DND-41 (cell line): ENCODE results near the gene DNAH12.
"Not testable (repeated sequence)": the region's sequence is repeated elsewhere in the genome, so short reads cannot be mapped to it uniquely, and the experiment has no call there.

Experiments
- ATAC-seq: fragments of 200-7000 bp; cut with Tn5 transposase; 3 replicates; pipeline ENCODE4 v1.9.1; 2021; ENCODE audit warnings: low read depth; ENCODE audit not compliant: insufficient read depth
- DNase-seq: peaks from one replicate; pipeline ENCODE4 v3.0.0-alpha.2; 2020
- H2AFZ ChIP-seq: 2 replicates; pipeline ENCODE4 v1.6.0; 2012; ENCODE audit warnings: low read depth, low read length
- H3K27ac ChIP-seq: 2 replicates; pipeline ENCODE4 v1.5.1; 2012; ENCODE audit warnings: low read length, inconsistent platforms
- H3K27me3 ChIP-seq: fragments of 200-600 bp; sonication (generic); 2 replicates; pipeline ENCODE4 v1.6.0; 2012; ENCODE audit warnings: low read length, mild to moderate bottlenecking, inconsistent platforms; ENCODE audit not compliant: insufficient read depth, poor library complexity
- H3K36me3 ChIP-seq: 2 replicates; pipeline ENCODE4 v1.5.1; 2012; ENCODE audit warnings: low read length, inconsistent platforms; ENCODE audit not compliant: insufficient read depth
- H3K4me1 ChIP-seq: 2 replicates; pipeline ENCODE4 v1.5.1; 2012; ENCODE audit warnings: mild to moderate bottlenecking, low read length; ENCODE audit not compliant: insufficient read depth
- H3K4me2 ChIP-seq: 2 replicates; pipeline ENCODE4 v1.6.0; 2012; ENCODE audit warnings: mild to moderate bottlenecking, moderate library complexity, low read length, inconsistent platforms; ENCODE audit not compliant: insufficient read depth
- H3K4me3 ChIP-seq, 2 experiments: fragments of 200-600 bp in 1 of 2; shearing (Covaris generic) in 1 of 2; 2 replicates each; pipeline ENCODE4 v1.5.1; 2012 to 2016; ENCODE audit warnings: inconsistent platforms in 2 of 2, low read length in 2 of 2, mild to moderate bottlenecking in 2 of 2, low read depth in 1 of 2, moderate library complexity in 1 of 2
- H3K79me2 ChIP-seq: 2 replicates; pipeline ENCODE4 v1.6.0; 2012; ENCODE audit warnings: low read length, inconsistent platforms; ENCODE audit not compliant: insufficient read depth
- H3K9ac ChIP-seq: 2 replicates; pipeline ENCODE4 v1.6.0; 2012; ENCODE audit warnings: low read depth, mild to moderate bottlenecking, inconsistent platforms, low read length, moderate library complexity
- H3K9me3 ChIP-seq: 2 replicates; pipeline ENCODE4 v1.5.1; 2012; ENCODE audit warnings: low read length, moderate library complexity, mild to moderate bottlenecking, inconsistent platforms; ENCODE audit not compliant: insufficient read depth, severe bottlenecking
- H4K20me1 ChIP-seq: 2 replicates; pipeline ENCODE4 v1.6.0; 2012; ENCODE audit warnings: low read length; ENCODE audit not compliant: insufficient read depth
- CTCF ChIP-seq: IDR thresholded peaks from 2 replicates; pipeline ENCODE4 v1.5.1; 2012; ENCODE audit warnings: borderline replicate concordance, low read length, moderate library complexity, mild to moderate bottlenecking; ENCODE audit not compliant: poor library complexity, severe bottlenecking; ENCODE audit errors: extremely low read depth
- EZH2 ChIP-seq: IDR thresholded peaks from 3 replicates; pipeline ENCODE4 v1.6.1; 2012; ENCODE audit warnings: borderline replicate concordance, low read depth, mild to moderate bottlenecking, moderate library complexity, low read length, inconsistent platforms; ENCODE audit not compliant: severe bottlenecking

Gene DNAH12

GRCh38 chr3:57309769-57310360 lies 234.3 kb downstream of the DNAH12 start:
- Histone ChIP-seq H4K20me1 (no peaks in the 10 kb centered on the region), H3K9ac (no peak overlapping the region), H3K4me3 (no peak overlapping the region), H3K27ac (no peak overlapping the region), H3K9me3 (no peaks in the 10 kb centered on the region), H3K4me2 (no peak overlapping the region), H3K27me3 (peaks cover 17% of the 10 kb centered on the region), H2AFZ (no peak overlapping the region), H3K36me3 (no peaks in the 10 kb centered on the region), H3K79me2 (no peaks in the 10 kb centered on the region), H3K4me1 (no peaks in the 10 kb centered on the region)
- no peak for DNase-seq
- no peak for TF ChIP-seq EZH2
- TF ChIP-seq CTCF: no peak
- ATAC-seq: no peak

GRCh38 chr3:57303520-57303919 lies 240.6 kb downstream of the DNAH12 start:
- H3K4me1 ChIP-seq, H4K20me1 ChIP-seq, H2AFZ ChIP-seq, H3K36me3 ChIP-seq, H3K27me3 ChIP-seq, H3K27ac ChIP-seq, ATAC-seq, H3K4me2 ChIP-seq, H3K9ac ChIP-seq, H3K79me2 ChIP-seq, H3K9me3 ChIP-seq, DNase-seq, H3K4me3 ChIP-seq: not testable (repeated sequence)

GRCh38 chr3:57298041-57298440 lies 246.1 kb downstream of the DNAH12 start:
- Histone ChIP-seq H3K4me2 (no peak overlapping the region), H2AFZ (no peak overlapping the region)
- no peak for TF ChIP-seq EZH2
- no peak for TF ChIP-seq CTCF

GRCh38 chr3:57292897-57293526 lies 251.1 kb downstream of the DNAH12 start:
- TF ChIP-seq CTCF (no peak), EZH2 (no peak)
- DNase-seq: no peak
- no peaks in the 10 kb centered on the region for H3K9me3 ChIP-seq

More at GRCh38 chr3:57298041-57298440, 246.1 kb downstream of the DNAH12 start:
- Histone ChIP-seq H3K9me3 (no peaks in the 10 kb centered on the region), H3K79me2 (no peaks in the 10 kb centered on the region), H3K4me1 (no peaks in the 10 kb centered on the region), H3K9ac (no peak overlapping the region), H3K27me3 (peaks cover 14% of the 10 kb centered on the region), H3K27ac (no peak overlapping the region), H3K4me3 (no peak overlapping the region), H4K20me1 (no peaks in the 10 kb centered on the region), H3K36me3 (no peaks in the 10 kb centered on the region)
- ATAC-seq (no peak), DNase-seq (no peak)

More at GRCh38 chr3:57292897-57293526, 251.1 kb downstream of the DNAH12 start:
- Histone ChIP-seq H3K27ac (no peak overlapping the region), H2AFZ (no peak overlapping the region), H3K79me2 (no peaks in the 10 kb centered on the region), H3K36me3 (no peaks in the 10 kb centered on the region), H3K4me2 (no peak overlapping the region), H3K9ac (no peak overlapping the region), H4K20me1 (no peaks in the 10 kb centered on the region), H3K27me3 (peaks cover 13% of the 10 kb centered on the region), H3K4me3 (no peak overlapping the region), H3K4me1 (no peaks in the 10 kb centered on the region)
- no peak for ATAC-seq
